ENCODE measurements around the gene FIBCD1. TPM values are rescaled to one million over a fixed set of nuclear protein-coding genes. Genes with fewer than 3 reads are reported as not detected.

Gene FIBCD1
- total RNA-seq, 1 experiment from 2014 or later = 5.3 TPM

GRCh38 chr9:130895481-130896232 lies 43.4 kb downstream of the FIBCD1 start:
- DNase-seq (ENCODE audit: low spot score) = no peak

- no peak for DNase-seq (ENCODE audit: low spot score)
These were observed 44.0 kb downstream of the FIBCD1 start for GRCh38 chr9:130895038-130895437.

- DNase-seq (ENCODE audit: low spot score) = no peak
These were observed 44.5 kb downstream of the FIBCD1 start for GRCh38 chr9:130894546-130894945.

- no peak for DNase-seq (ENCODE audit: low spot score)
These were observed 45.5 kb downstream of the FIBCD1 start for GRCh38 chr9:130893341-130894101.

GRCh38 chr9:130892477-130893304 lies 46.4 kb downstream of the FIBCD1 start:
- DNase-seq (ENCODE audit: low spot score) = no peak

- DNase-seq (ENCODE audit: low spot score) = no peak
These were observed 47.2 kb downstream of the FIBCD1 start for GRCh38 chr9:130891688-130892476.

- DNase-seq (ENCODE audit: low spot score) = no peak
These were observed 48.0 kb downstream of the FIBCD1 start for GRCh38 chr9:130890870-130891687.

- no peak for DNase-seq (ENCODE audit: low spot score)
These were observed 48.9 kb downstream of the FIBCD1 start for GRCh38 chr9:130890124-130890523.

GRCh38 chr9:130888146-130888885 lies 50.7 kb downstream of the FIBCD1 start:
- DNase-seq (ENCODE audit: low spot score) = no peak

GRCh38 chr9:130887494-130888144 lies 51.4 kb downstream of the FIBCD1 start:
- no peak for DNase-seq (ENCODE audit: low spot score)

GRCh38 chr9:130886981-130887380 lies 52.1 kb downstream of the FIBCD1 start:
- no peak for DNase-seq (ENCODE audit: low spot score)

- DNase-seq (ENCODE audit: low spot score) = no peak
These were observed 53.3 kb downstream of the FIBCD1 start for GRCh38 chr9:130885484-130886375.

GRCh38 chr9:130884542-130885483 lies 54.2 kb downstream of the FIBCD1 start:
- no peak for DNase-seq (ENCODE audit: low spot score)

GRCh38 chr9:130884111-130884531 lies 54.9 kb downstream of the FIBCD1 start:
- DNase-seq (ENCODE audit: low spot score) = no peak

GRCh38 chr9:130883479-130883878 lies 55.6 kb downstream of the FIBCD1 start:
- no peak for DNase-seq (ENCODE audit: low spot score)

GRCh38 chr9:130882696-130883225 lies 56.3 kb downstream of the FIBCD1 start:
- no peak for DNase-seq (ENCODE audit: low spot score)

- DNase-seq (ENCODE audit: low spot score) = no peak
These were observed 57.5 kb downstream of the FIBCD1 start for GRCh38 chr9:130881516-130881915.

Data from H4 (cell line).